Measurements from ENCODE around the gene KCNJ6. TPM values are rescaled to one million over a fixed set of nuclear protein-coding genes. Genes with fewer than 3 reads are reported as not detected.

The KCNJ6 gene
- total RNA-seq, 4 donors from 2014 or later = 0.08 to 0.40 TPM; not detected in 2

- H3K27ac ChIP-seq = peak overlapping the region; percentile 79 to 96 (median 92)
- peak; percentile 14 for ATAC-seq
- H3K4me3 ChIP-seq = peak overlapping the region; percentile 68 to 87
- H3K27me3 ChIP-seq = no peaks in the 10 kb centered on the region
- H3K4me1 ChIP-seq = peaks cover 0 to 27% (median 4%) of the 10 kb centered on the region in 3 donors
- no peaks in the 10 kb centered on the region for H3K36me3 ChIP-seq
- WGBS, 2 donors (ENCODE audit: low coverage in 1 of 2) = 89 to 95% methylated on average over 3 to 4 of the region's 22 CpGs
- H3K9me3 ChIP-seq = no peaks in the 10 kb centered on the region
- no peak for TF ChIP-seq POLR2AphosphoS5 (IDR thresholded peaks at IDR 0.05)
- no peak for TF ChIP-seq EP300 (IDR thresholded peaks at IDR 0.05)
- TF ChIP-seq POLR2A (IDR thresholded peaks at IDR 0.05) = no peak
- no peak for TF ChIP-seq CTCF (IDR thresholded peaks at IDR 0.05)
Observed at GRCh38 chr21:37562920-37563640, 353.2 kb downstream of the KCNJ6 start.

GRCh38 chr21:37561941-37562919 is 354.0 kb downstream of the KCNJ6 start:
- WGBS, 2 donors (ENCODE audit: low coverage in 1 of 2) = 90 to 91% methylated on average over 9 of the region's 11 CpGs
- TF ChIP-seq CTCF (IDR thresholded peaks at IDR 0.05) = no peak
- TF ChIP-seq POLR2AphosphoS5 (IDR thresholded peaks at IDR 0.05) = no peak
- TF ChIP-seq EP300 (IDR thresholded peaks at IDR 0.05) = no peak
- no peak for TF ChIP-seq POLR2A (IDR thresholded peaks at IDR 0.05)

GRCh38 chr21:37561506-37561905 is 354.8 kb downstream of the KCNJ6 start:
- ATAC-seq = no peak
- Histone ChIP-seq H3K4me3 (no peak overlapping the region), H3K9me3 (no peaks in the 10 kb centered on the region), H3K27me3 (no peaks in the 10 kb centered on the region), H3K36me3 (no peaks in the 10 kb centered on the region), H3K4me1 (peaks cover 0 to 27% (median 4%) of the 10 kb centered on the region in 3 donors), H3K27ac (no peak overlapping the region)
- 100% methylated on average over 3 of the region's 7 CpGs for WGBS, 2 donors (ENCODE audit: low coverage in 1 of 2)
- TF ChIP-seq POLR2AphosphoS5 (IDR thresholded peaks at IDR 0.05) (no peak), EP300 (IDR thresholded peaks at IDR 0.05) (no peak), CTCF (IDR thresholded peaks at IDR 0.05) (no peak), POLR2A (IDR thresholded peaks at IDR 0.05) (no peak)

More at GRCh38 chr21:37561941-37562919, 354.0 kb downstream of the KCNJ6 start:
- no peak for ATAC-seq
- H3K9me3 ChIP-seq = no peaks in the 10 kb centered on the region
- no peak overlapping the region for H3K4me3 ChIP-seq
- H3K27me3 ChIP-seq = no peaks in the 10 kb centered on the region
- H3K36me3 ChIP-seq = no peaks in the 10 kb centered on the region
- no peak overlapping the region for H3K27ac ChIP-seq
- peaks cover 0 to 27% (median 4%) of the 10 kb centered on the region in 3 donors for H3K4me1 ChIP-seq

GRCh38 chr21:37560385-37560784 is 355.9 kb downstream of the KCNJ6 start:
- no peaks in the 10 kb centered on the region for H3K27me3 ChIP-seq
- TF ChIP-seq CTCF (IDR thresholded peaks at IDR 0.05) = no peak
- no peak for TF ChIP-seq EP300 (IDR thresholded peaks at IDR 0.05)
- no peak for TF ChIP-seq POLR2AphosphoS5 (IDR thresholded peaks at IDR 0.05)
- TF ChIP-seq POLR2A (IDR thresholded peaks at IDR 0.05) = no peak
- H3K36me3 ChIP-seq = no peaks in the 10 kb centered on the region
- no peak for ATAC-seq
- no peak overlapping the region for H3K27ac ChIP-seq
- WGBS, 2 donors (ENCODE audit: low coverage in 1 of 2) = 82 to 100% methylated on average over 1 to 2 of the region's 5 CpGs
- no peaks in the 10 kb centered on the region for H3K9me3 ChIP-seq
- H3K4me1 ChIP-seq = peaks cover 0 to 23% (median 4%) of the 10 kb centered on the region in 3 donors
- H3K4me3 ChIP-seq = no peak overlapping the region
